ENCODE results near the gene SPI1.

SPI1 gene

DNA sequence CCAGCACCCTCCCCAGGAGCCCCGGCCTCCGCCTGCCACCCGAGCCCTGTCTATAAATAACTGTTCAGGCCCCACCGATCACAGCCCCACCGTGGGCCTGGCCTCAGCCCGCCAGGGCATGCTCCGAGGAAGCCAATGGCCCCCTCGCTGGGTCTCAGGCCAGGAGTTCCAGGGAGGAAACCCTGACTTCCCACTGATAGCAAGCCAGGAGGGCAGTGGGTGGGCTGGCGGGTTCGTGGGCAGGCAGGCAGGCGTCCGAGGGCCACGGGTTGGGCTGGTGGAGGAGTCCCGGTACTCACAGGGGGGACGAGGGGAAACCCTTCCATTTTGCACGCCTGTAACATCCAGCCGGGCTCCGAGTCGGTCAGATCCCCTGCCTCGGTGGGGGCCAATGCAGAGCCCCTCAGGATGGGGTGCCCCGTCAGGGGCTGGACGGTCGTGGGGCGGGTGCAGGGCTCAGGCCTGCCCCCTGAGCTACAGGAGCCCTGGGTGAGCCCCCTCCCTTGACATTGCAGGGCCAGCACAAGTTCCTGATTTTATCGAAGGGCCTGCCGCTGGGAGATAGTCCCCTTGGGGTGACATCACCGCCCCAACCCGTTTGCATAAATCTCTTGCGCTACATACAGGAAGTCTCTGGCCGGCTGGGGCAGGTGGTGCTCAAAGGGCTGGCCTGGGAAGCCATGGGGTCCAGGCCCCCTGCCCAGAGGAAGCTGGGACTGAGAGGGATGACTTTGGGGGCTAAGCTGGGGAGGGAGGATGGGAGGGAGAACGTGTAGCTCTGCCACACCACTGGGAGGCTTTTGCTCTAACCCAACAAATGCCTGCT is at the start of gene SPI1:
Gene SPI1, minus strand, starts transcription at position 538 of the 826 bp plus-strand sequence. Its CDS starts 194 bp downstream, at position 344.
- DNase-seq, result no peak

DNA sequence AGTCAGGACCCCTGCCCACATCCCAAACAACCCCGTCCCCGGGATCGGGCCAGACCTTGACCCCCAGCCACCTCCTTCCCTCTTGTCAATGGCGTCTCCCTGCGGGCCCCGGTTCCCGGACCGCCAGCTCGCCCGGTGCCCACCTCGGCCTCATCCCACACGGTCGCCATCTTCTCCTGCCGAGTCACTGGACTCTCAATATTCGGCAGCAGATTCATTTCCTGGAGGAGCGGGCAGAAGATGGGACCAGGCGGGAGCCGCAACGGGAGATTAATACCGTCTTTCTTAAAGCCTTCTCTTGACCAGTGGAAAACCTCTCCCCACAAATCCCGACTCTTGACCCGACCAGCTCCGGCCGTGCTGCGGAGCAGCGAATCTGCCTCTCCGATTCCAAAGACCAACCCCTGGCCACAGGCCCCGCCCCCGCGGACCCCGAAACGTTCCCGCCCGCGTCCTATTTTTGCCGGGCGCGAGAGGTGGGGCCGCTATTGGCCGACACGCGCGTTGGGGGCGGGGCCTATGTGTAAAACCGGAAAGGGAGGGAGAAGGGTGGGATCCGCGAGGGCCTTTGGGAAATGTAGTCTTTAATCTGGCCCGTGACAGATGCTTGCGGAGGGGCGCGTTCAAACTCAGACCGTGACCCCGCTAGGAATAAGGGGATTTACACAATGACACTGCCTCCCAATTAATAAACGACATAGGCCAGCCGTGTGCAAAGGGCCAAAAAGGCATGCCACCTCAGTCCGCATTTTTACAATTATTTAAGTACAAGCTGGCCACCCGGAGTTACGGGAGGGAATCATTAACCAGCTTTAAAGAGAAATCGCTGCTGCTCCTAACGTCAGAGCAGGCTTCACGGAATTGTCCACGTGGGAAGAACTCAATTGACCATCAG is 48.0 kb upstream of the SPI1 start, which contains the start of gene PSMC3:
Gene PSMC3, minus strand, starts transcription at position 378 of the 895 bp plus-strand sequence. Its CDS starts 160 bp downstream, at position 218.
- DNase-seq, result peak; percentile 99

DNA sequence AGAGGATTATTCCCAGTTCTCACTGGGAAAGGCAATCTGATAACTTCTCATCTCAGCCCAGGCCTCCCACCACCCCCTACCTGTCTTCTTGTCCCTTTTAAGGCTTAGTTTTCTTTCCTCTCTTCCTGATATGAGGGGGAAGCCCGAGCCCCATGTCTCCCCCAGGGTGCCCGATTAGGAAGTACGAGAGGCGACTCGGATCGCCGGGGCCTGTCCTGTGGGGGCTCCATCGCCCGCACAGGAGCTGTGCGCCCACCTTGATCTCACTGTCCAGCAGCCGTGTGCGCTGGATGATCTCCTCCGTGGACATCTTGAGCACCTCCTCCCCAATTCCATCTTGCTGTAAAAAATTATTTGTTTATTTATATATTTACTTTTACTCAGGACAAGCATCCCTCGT is 47.3 kb upstream of the SPI1 start:
- no peak for DNase-seq

GRCh38 chr11:47418454-47419259 is 40.3 kb upstream of the SPI1 start:
- no peak for DNase-seq

GRCh38 chr11:47417712-47418111 is 39.4 kb upstream of the SPI1 start:
- DNase-seq, result no peak

DNA sequence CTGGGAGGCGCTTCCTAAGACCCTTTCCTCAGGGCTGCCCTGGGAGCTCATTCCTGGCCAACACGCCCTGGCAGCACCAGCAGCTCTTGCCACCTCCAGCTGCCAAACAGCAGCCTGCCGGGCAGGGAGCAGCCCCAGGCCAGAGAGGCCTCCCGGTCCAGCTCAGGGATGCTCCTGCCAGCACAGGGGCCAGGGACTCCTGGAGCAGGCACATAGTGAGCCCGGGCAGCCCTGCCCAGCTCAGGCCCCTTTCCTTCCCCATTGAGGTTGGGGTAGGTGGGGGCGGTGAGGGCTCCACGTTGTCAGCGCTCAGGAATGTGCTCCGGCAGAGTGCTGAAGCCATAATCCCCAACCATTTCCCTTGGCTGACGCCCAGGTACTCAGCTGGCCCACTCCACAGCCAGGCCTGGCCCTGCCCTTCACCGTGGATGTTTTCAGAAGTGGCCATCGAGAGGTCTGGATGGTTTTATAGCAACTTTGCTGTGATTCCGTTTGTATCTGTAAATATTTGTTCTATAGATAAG is 37.7 kb upstream of the SPI1 start:
- no peak for DNase-seq

DNA sequence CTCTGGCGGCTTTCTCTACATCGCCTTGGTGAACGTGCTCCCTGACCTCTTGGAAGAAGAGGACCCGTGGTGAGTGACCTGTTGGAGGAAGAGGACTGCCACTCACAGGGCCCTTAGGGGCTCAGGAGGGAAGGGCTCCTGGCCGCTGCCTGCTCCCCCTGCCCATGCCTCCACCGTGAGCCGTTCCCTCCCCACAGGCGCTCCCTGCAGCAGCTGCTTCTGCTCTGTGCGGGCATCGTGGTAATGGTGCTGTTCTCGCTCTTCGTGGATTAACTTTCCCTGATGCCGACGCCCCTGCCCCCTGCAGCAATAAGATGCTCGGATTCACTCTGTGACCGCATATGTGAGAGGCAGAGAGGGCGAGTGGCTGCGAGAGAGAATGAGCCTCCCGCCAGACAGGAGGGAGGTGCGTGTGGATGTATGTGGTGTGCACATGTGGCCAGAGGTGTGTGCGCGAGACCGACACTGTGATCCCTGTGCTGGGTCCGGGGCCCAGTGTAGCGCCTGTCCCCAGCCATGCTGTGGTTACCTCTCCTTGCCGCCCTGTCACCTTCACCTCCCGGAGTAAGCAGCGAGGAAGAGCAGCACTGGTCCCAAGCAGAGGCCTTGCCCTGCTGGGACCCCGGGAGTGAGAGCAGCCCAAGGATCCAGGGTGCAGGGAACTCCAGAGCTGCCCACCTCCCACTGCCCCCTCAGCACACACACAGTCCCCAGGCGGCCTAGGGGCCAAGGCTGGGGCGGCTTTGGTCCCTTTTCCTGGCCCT is 36.9 kb upstream of the SPI1 start:
- no peak for DNase-seq

- DNase-seq, result no peak
Observed at GRCh38 chr11:47414685-47415070, 36.3 kb upstream of the SPI1 start.

DNA sequence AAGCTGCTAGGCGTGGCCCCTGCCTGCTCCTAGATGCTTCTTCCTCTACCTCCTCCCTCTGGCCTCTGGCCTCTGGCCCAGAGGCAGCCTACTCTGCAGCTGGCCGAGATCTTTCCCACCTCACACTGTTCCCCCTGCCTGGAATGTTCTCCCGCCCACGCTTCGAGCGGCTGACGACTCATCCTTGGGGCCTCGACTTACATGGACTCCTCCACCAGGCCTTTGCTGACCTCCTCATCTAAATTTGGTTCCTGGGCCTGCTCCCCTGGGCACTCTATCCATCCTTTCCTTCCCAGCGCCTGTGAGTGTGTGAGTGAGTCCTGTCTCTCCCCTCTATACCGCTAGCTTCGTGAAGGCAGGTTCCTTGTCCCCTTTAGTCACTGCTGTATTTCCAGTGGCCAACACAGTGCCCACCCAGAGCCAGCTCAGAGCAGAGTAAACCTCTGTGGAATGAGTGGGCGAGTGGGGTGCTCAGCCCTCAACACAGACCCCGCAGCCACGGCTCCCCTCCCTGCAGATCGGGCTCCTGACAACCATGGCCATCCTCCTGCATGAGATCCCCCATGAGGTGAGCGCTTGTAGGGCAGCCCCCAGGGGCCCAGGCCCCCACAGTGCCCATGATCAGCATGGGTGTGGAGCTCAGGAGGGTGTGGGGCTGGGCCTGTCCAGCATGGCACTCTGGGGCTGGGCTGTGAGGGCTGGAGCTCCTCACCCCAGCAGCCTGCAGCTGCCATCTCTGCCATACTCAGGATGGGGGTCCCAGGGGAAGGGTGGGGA is 35.7 kb upstream of the SPI1 start:
- DNase-seq, result no peak

DNA sequence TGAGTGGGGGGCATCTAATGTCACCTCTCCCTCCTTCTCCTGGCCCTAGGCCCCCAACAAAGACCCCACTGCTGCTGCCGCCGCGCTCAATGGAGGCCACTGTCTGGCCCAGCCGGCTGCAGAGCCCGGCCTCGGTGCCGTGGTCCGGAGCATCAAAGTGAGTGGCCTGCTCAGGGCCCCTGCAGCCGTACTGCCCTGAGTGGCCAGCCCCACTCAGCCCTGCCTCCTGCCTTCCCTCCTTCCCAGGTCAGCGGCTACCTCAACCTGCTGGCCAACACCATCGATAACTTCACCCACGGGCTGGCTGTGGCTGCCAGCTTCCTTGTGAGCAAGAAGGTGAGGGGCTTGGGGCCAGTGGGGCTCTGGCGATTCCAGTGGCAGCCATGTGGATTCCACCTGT is 35.0 kb upstream of the SPI1 start:
- DNase-seq, result no peak

- DNase-seq, result peak; percentile 59
Observed at GRCh38 chr11:47411884-47412746, 33.8 kb upstream of the SPI1 start.

DNA sequence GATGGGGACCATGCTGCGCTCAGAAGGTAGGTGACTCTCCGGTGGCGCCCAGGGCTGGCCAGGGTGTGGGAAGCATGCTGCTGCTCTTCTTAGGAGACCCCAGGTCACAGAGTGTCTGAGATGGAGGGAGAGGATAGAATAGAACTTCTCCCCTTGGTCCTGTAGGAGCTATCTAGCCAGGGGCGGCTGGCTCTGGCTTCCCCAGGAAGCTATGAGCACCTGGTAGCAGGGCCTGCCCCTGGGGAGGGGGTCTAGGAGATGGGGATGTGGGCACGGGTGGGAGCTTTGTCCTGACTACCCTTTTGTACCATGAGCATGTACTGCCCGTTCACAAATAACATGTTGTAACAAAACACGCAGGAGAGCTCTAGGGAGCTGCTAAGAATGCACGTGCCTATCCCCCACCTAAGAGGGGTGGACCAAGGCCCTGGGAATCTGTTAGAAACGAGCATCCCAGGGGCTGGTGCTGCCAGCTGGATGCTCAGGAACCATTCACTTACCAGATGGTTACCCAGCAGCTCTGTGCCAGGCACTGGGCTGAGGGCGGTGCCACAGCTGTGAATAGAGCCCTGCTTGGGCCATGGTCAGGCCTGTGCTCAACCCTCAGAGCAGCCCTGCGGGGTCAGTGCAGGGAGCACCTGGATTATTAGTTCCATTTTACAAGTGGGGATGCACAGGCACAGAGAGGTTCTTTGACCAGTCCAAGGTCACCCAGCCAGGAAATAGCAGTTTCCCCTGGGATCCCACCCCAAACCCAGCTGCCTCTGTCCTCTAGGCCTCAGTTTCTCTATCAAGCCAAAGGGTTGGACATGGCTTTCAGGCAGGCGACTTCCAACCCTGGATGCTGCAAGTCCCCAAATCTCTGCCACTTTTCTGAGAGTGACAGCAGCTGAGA is 32.3 kb upstream of the SPI1 start:
- DNase-seq, result no peak

DNA sequence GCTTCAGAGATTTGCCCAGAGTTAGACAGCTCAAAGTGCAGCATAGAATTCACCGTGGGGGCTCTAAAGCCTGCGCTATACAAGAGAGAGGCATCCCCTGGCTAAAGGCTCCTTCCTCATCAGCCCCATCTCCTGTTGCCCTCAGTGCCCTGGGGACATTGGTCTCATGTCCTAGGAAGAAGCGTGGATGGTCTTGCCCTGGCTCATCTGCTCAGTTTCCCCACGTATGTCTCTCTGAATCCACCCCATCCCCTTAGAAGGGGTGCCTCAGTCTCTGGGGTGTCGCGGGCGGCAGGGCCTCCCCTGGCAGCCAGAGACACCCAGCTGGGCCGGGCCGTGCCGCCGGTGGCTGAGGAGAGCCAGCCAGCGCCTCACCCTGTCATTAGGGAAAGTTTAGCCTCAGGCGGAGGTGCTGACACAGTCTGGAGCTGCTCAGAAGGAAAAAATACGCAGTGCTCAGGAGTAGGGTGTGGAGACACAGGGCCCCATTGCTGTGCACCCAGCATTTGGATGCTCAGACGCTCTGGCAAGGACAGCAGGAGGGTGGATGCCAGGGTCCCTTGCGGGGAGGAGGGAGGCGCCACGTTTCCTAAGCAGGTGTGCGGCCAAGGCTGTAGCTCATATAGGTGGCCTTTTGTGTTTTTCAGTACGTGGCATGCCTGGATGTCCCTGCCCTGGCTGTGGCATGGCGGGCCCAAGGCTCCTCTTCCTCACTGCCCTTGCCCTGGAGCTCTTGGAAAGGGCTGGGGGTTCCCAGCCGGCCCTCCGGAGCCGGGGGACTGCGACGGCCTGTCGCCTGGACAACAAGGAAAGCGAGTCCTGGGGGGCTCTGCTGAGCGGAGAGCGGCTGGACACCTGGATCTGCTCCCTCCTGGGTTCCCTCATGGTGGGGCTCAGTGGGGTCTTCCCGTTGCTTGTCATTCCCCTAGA is 31.4 kb upstream of the SPI1 start:
- DNase-seq, result no peak

DNA sequence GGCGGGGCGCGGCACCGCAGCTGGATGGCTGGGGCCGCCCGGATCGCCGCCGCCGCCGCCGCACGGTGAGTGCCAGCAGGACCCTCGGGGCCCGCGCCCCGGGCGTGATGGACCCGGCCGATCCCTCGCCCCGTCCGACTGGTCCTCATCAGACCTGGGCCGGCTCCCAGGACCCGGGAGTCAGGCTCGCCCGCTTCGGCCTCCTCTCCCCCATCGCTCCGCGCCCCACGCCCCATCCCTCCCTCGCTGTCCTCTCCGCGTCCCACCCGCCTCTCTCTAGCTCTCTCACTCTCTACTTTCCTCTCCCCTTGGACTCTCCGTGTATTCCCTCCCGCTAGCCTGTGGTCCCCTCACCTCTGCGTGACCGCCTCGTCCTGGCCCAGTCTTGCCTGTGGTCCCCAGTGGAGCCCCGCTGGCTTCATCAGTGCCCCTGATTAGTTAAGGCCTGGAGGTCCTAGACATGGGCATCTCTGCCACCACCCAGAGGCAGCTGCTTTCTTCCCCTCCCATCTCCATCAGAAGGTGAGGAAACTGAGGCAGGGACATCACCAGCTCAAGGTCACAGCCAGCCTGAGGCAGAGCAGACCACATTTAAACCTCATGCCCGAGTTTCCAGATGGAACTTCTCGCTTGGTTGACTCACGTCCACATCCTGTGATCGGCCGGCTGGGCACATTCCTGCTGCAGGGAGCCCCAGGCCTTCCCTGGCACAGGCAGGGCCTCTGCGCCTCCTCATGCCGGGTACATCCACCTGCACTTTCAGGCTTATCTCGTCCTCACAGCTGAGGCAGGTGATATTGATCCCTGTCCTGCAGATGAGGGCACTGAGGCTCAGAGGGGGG is 30.5 kb upstream of the SPI1 start:
- DNase-seq, result no peak

DNA sequence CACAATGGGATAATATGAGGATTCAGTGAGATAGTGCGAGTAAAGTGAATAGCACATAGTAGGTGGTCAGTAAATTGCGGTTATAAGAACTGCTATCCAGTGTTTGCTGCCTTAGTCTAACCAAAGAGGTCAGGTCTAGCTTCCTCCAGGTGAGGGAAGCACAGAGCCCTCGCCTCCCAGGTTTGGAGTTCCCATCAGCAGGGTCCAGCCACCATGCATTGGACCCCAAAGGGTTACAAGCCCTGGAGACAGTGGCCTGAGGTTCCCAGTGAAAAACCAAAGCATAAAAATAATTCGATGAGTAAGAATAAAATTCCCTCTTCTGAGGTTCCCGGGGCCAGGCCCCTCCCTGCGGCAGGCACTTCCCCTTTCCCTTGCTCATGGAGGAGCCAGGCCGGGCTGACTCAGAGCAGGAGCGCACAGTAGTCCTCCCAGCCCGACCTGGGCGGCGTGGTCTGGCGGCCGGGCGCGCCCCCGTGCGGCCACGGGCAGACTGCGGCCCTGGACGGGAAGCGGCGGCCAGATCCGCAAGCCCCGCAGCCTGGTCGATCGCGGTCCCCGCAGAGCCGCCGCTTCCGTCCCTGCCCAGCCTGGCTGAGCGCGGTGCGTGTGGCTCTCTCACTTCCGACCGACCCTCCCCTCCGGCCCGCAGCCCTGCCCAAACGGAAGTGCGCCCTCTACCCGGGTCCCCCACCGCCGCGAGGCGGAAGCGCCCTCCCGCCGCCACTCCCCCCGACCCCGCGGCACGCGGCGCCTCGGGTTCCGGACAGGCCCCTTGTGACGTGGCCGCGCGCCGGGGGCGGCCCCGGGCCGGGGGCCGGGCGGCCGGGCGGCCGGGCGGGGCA is 29.6 kb upstream of the SPI1 start, which contains the start of gene SLC39A13:
Gene SLC39A13, plus strand, starts transcription at position 845 of the 845 bp plus-strand sequence. CDS start 1,505 bp downstream, outside the sequence.
- peak; percentile 92 for DNase-seq

All from activated CD8-positive, alpha-beta memory T cell treated with anti-CD3 and anti-CD28 coated beads, Interleukin-2, amount 50 U/mL, for 4 hours (primary cell).